HG02973 (cell line): ENCODE measurements around the gene LIN52.

Experiments used
- ATAC-seq: cut with Tn5 transposase; IDR thresholded peaks from one replicate; pipeline ENCODE4 v1.9.1; 2021; ENCODE audit warnings: moderate library complexity; ENCODE audit not compliant: unreplicated experiment

Gene LIN52

GRCh38 chr14:74223016-74223415 lies 138.3 kb downstream of the LIN52 start:
- no peak for ATAC-seq

GRCh38 chr14:74231784-74232183 lies 147.0 kb downstream of the LIN52 start:
- no peak for ATAC-seq

- ATAC-seq: no peak
Observed at GRCh38 chr14:74235017-74235416, 150.3 kb downstream of the LIN52 start.

- no peak for ATAC-seq
Observed at GRCh38 chr14:74237441-74237840, 152.7 kb downstream of the LIN52 start.

- ATAC-seq: no peak
Observed at GRCh38 chr14:74238974-74239847, 154.5 kb downstream of the LIN52 start, which contains the start of gene VSX2. VSX2 (plus strand) TSS chr14:74239449; CDS start chr14:74239562, 113 bp downstream.

- no peak for ATAC-seq
Observed at GRCh38 chr14:74239848-74240793, 155.4 kb downstream of the LIN52 start.

- ATAC-seq: no peak
Observed at GRCh38 chr14:74240794-74241651, 156.3 kb downstream of the LIN52 start.

- no peak for ATAC-seq
Observed at GRCh38 chr14:74241652-74242017, 156.9 kb downstream of the LIN52 start.

GRCh38 chr14:74242021-74242779 lies 157.4 kb downstream of the LIN52 start:
- ATAC-seq: no peak

- no peak for ATAC-seq
Observed at GRCh38 chr14:74242780-74243042, 158.0 kb downstream of the LIN52 start.

- no peak for ATAC-seq
Observed at GRCh38 chr14:74243051-74243450, 158.3 kb downstream of the LIN52 start.

- ATAC-seq: no peak
Observed at GRCh38 chr14:74244115-74244514, 159.4 kb downstream of the LIN52 start.

GRCh38 chr14:74245292-74245691 lies 160.5 kb downstream of the LIN52 start:
- ATAC-seq: no peak

- ATAC-seq: no peak
Observed at GRCh38 chr14:74246542-74246941, 161.8 kb downstream of the LIN52 start.

GRCh38 chr14:74248017-74248416 lies 163.3 kb downstream of the LIN52 start:
- ATAC-seq: no peak

GRCh38 chr14:74249433-74250375 lies 164.9 kb downstream of the LIN52 start:
- no peak for ATAC-seq
